Raji (cell line): ENCODE data around the gene KLHL18.

ENCODE experiments used
- POLR2A ChIP-seq: IDR thresholded peaks from 2 replicates; pipeline ENCODE4 v1.6.1; 2011; ENCODE audit warnings: low read depth, low read length, control low read depth; ENCODE audit not compliant: insufficient read depth

The KLHL18 gene

DNA sequence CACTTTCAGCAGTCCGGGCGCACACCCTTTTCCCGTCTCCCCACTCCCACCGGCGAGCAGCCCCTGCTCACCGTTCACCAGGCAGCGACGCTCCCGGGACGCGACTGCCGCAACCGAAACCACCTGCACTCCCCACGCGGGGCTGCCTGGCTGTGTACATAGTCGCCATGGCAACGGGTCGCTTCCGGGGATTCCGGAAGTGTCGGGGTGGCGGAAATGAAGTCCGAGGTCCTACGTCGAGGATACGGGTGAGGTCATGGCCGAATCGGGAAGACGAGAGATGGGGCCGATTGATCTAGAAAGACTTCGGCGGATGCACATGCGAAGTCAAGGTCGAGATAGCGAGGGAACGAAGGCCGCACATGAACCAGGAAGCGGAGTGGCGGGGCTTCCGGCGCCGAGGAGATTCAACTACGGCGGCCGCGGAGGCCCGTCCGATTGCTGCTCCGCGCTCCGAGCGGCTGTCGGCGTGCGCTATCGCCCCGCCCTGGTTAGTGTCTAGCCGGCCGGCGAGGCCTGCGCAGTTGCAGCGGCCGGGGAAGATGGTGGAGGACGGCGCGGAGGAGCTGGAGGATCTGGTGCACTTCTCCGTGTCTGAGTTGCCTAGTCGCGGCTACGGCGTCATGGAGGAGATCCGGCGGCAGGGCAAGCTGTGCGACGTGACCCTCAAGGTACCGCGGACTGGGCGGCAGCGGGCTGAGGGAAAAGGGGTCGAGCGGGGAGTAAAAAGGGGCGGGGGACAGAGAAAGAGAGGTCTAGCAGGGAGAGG is at the start of gene KLHL18, which contains the start of gene KIF9:
TSS of gene KLHL18 (plus strand) at position 521 of the 769 bp plus-strand sequence. CDS start at position 543, 22 bp downstream.
TSS of gene KIF9 (minus strand) at position 376 of the 769 bp plus-strand sequence. CDS start 5,425 bp downstream, outside the sequence.
- peak; percentile 84 for TF ChIP-seq POLR2A

DNA sequence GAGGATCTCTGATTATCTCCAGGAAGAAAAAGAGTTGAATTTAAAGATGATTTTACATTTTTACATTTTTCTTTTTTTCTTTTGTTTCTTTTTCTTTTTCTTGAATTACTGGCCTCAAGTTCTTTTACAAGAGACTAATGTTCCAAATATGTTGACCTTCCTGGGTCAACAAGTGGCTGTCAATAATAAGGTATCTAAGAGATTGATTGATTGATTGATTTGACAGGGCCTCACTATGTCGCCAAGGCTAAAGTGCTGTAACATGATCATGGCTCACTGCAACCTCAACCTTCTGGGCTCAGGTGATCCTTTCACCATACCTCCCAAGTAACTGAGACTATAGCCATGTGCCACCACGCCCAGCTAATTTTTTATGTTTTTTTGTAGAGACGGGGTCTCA is 44.7 kb upstream of the KLHL18 start:
- TF ChIP-seq POLR2A, result no peak

DNA sequence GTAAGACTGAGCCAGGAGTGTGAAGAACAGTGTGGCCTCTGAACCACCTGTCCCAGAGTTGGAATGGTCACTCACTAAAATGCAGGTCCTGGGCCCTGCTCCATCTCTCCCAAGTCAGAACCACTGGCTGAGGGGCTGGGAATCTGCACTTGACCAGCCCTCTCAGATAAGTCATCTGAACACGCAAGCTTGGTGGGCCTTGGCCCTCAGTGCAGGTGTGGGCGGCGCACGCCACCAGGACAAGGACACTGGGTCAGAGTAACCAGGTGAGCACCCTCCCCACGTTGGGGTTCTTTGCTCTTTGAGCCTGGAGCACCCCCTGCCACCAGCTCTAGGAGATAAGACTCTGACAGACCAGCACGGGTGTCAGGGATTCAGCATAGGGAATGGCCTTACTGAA is 42.8 kb upstream of the KLHL18 start:
- TF ChIP-seq POLR2A, result no peak

DNA sequence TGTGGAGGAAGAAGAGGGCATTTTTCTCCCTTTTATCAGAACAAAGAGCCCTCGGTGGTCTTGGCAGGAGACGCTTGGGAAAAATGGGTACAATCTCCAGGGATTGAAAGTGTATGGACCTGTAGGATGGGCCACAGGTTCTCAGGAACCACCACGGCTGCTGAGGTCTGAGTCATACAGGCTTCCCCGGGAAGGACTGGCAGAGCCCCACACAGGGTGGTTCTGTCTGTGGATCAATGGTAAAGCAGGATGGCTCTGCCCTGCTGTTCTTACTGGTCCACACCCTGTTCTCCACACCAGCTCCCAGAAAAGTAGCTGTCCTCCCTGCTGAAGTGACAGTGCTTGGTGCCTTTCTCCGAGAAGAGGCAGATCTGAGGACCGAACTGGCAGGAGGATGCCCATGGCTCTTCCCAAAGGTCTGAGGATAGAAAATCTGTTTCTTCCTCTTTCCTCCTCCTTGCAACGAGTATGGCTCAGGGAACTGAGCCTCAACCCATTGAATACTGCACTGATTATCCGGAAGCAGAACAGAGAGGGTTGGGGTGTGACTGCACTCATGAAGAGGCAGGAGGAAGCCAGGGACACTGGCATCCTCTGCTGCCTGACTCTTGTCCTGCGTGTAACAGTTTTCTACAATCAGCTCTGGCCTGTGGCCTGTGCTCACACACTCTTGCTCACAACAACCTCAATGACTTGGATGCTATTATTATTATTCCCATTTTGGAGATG is 39.2 kb upstream of the KLHL18 start:
- TF ChIP-seq POLR2A, result no peak

GRCh38 chr3:47244531-47245100 is 38.1 kb upstream of the KLHL18 start:
- TF ChIP-seq POLR2A, result no peak

GRCh38 chr3:47245271-47245670 is 37.5 kb upstream of the KLHL18 start:
- no peak for TF ChIP-seq POLR2A

GRCh38 chr3:47247131-47248064 is 35.3 kb upstream of the KLHL18 start:
- no peak for TF ChIP-seq POLR2A

GRCh38 chr3:47250309-47251060 is 32.3 kb upstream of the KLHL18 start:
- TF ChIP-seq POLR2A, result no peak

- TF ChIP-seq POLR2A, result no peak
Measured at GRCh38 chr3:47251689-47252088, 31.1 kb upstream of the KLHL18 start.

- no peak for TF ChIP-seq POLR2A
Measured at GRCh38 chr3:47259114-47259513, 23.6 kb upstream of the KLHL18 start.

GRCh38 chr3:47260605-47261004 is 22.1 kb upstream of the KLHL18 start:
- TF ChIP-seq POLR2A, result no peak

DNA sequence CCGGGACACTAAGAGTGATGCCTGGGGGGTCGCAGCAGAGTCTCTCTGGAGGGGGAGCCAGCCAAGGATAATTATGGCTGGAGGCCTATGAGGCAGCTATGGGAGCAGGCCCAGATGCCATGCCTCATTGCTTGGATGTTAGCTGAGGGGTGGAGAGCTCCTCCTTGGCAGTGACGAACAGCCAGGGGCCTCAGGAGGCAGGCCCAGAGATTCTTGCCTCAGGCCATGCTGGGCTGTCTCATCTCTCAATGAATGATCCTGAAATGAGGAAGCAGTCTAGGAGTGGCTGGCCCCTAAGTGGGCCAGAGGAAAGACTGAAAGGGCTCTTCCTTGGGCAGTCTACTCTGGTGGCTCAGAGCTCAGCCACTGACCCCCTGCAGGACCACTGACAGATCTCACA is 21.4 kb upstream of the KLHL18 start:
- TF ChIP-seq POLR2A, result no peak

DNA sequence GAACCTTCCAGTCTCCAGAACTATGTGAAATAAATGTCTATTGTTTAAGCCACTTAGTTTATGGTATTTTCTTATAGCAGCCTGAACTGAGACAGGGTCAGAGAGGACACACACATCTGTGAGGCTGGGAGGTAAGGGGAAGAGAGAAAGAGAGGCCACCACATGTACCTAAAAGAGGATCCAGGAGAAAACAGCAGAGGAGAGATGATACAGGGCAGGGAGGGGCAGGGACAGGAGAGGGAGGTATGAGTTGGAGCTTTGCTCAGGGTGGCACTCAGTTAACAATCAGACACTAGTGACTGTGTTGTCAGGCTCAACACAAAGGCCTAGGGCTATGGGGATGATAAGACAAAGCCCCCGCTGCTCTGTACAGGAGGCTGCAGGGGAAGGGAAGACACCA is 17.7 kb upstream of the KLHL18 start:
- TF ChIP-seq POLR2A, result no peak
